Ectodermal cell (in vitro differentiated cells): ENCODE measurements around the gene RAB31.
"Not testable (repeated sequence)": the region's sequence is repeated elsewhere in the genome, so short reads cannot be mapped to it uniquely, and the experiment has no call there.

Experiments
- H3K27ac ChIP-seq: 2 replicates; pipeline ENCODE4 v1.7.0; 2013; ENCODE audit warnings: mild to moderate bottlenecking, low read depth, low read length; ENCODE audit not compliant: insufficient read depth, poor library complexity, severe bottlenecking
- H3K27me3 ChIP-seq: 2 replicates; pipeline ENCODE4 v1.7.0; 2013; ENCODE audit warnings: mild to moderate bottlenecking, low read length; ENCODE audit not compliant: insufficient read depth, control insufficient read depth, poor library complexity, severe bottlenecking
- H3K36me3 ChIP-seq: one replicate; pipeline ENCODE4 v1.7.0; 2013; ENCODE audit warnings: low read length; ENCODE audit not compliant: control insufficient read depth, insufficient read depth
- H3K4me1 ChIP-seq: one replicate; pipeline ENCODE4 v1.7.0; 2013; ENCODE audit warnings: low read length; ENCODE audit not compliant: control insufficient read depth, insufficient read depth
- H3K4me3 ChIP-seq: 2 replicates; pipeline ENCODE4 v1.7.0; 2013; ENCODE audit warnings: low read depth, low read length, control low read depth; ENCODE audit not compliant: insufficient read depth
- H3K9me3 ChIP-seq: 2 replicates; pipeline ENCODE4 v1.7.0; 2013; ENCODE audit warnings: mild to moderate bottlenecking, low read length, moderate library complexity; ENCODE audit not compliant: control insufficient read depth
- WGBS, 2 experiments: methylation state at CpG; one replicate each; pipeline ENCODE4 v1.1.7; 2013; ENCODE audit warnings: missing lambda C conversion rate in 2 of 2; 5-methylcytosine and 5-hydroxymethylcytosine counted together

RAB31 gene

DNA sequence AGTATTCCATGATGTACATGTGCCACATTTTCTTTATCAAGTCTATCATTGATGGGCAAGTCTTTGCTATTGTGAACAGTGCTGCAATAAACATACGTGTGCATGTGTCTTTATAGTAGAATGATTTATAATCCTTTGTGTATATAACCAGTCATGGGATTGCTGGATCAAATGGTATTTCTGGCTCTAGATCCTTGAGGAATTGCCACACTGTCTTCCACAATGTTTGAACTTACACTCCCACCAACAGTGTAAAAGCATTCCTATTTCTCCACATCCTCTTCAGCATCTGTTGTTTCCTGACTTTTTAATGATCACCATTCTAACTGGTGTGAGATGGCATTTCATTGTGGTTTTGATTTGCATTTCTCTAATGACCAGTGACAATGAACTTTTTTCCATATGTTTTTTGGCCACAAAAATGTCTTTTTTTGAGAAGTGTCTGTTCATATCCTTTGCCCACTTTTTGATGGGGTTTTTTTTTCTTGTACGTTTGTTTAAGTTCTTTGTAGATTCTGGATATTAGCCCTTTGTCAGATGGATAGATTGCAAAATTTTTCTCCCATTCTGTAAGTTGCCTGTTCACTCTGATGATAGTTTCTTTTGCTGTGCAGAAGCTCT is 60.1 kb downstream of the RAB31 start:
- H3K27me3 ChIP-seq, H3K4me3 ChIP-seq, H3K9me3 ChIP-seq, H3K36me3 ChIP-seq, H3K27ac ChIP-seq, H3K4me1 ChIP-seq: not testable (repeated sequence)
- WGBS, 2 experiments: 57 to 77% methylated on average over 2 of the region's 2 CpGs

DNA sequence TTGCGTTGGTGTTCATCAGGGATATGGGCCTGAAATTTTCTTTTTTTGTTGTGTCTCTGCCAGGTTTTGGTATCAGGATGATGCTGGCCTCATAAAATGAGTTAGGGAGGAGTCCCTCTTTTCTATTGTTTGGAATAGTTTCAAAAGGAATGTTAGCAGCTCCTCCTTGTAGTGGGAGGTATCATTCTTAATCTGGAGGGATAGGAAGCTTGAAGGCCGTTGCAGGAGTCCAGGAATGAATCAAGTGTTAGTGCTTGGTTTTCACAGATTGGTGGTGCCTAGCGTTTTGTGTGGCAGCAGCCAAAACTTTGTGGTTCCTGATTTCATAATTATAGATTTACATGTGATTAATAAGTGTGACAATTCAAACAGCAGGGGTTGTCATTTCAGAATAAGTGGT is 62.0 kb downstream of the RAB31 start:
- H3K36me3 ChIP-seq, H3K4me1 ChIP-seq, H3K9me3 ChIP-seq, H3K4me3 ChIP-seq, H3K27ac ChIP-seq, H3K27me3 ChIP-seq: not testable (repeated sequence)
- 89 to 90% methylated on average over 3 of the region's 3 CpGs for WGBS, 2 experiments

DNA sequence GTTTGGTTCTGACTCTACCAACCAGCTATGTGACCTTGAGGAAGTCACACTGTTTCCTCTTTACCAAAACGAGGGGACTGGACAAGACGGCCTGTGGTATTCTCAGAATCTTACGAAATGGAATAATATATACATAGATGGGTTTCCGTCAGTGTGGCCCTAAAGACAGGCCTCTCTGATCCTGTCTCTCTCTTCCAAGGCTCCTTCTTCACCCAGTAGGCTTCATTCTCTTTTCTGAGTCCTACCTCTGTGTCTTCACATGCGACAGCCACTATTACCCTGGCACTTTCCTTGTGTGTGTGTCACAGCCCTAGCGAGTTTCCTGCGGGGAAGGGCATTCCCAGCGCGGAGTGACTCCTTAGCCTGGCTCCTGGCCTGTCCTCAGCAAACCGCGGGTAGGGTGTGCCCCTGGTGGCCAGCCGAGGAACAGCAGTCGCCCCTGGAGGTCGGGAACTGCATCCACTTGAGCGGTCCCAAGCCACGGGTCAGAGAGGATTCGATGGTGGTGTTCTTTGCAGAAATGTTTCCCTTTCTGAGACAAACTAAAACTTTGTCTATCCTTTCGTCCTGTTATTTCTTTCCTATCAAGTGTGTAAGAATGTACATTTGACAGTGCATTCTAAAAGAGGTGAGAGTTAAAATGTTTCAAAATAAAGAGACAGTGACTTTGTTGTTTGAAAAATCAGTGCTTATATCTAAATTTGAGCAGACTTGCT is 63.3 kb downstream of the RAB31 start:
- Histone ChIP-seq H3K4me3 (no peak overlapping the region), H3K9me3 (no peaks in the 10 kb centered on the region), H3K27ac (no peak overlapping the region), H3K27me3 (no peaks in the 10 kb centered on the region), H3K36me3 (no peaks in the 10 kb centered on the region), H3K4me1 (peaks cover 9% of the 10 kb centered on the region)
- 25 to 27% methylated on average over 18 of the region's 18 CpGs for WGBS, 2 experiments

DNA sequence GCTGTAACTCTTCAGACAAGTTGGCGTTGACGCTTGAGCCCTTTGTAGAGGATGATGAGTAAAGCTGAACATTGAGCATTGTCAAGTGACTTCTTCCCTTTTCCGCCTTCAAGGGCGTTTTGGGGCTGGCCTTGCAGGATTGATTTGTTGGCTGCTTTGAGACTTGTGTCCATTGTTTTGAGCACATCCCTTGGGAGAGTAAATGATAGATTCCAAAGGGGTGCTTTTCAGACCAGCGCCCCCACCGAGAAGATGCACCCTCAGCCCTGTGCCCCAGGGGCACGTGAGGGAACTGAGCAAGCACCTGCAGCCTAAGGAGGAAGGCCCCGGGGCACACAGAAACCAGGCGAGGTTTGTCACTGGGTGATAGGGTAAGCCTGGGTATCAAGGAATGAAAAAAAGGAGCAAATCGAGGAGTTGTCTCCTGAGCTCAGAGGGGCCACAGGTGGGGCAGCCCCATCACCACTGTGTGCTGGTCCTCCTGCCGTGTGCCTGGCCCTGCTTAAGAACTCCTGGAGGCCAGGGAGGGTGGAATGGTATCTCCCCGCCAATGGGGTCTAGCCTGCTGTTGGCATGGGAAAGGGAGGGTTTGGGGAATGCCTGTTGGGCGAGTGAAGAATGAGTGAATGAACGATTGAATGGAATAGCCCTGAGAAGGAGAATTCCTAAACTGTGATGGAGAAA is 64.0 kb downstream of the RAB31 start:
- Histone ChIP-seq H3K9me3 (no peaks in the 10 kb centered on the region), H3K36me3 (no peaks in the 10 kb centered on the region), H3K4me3 (no peak overlapping the region), H3K4me1 (peaks cover 9% of the 10 kb centered on the region), H3K27ac (no peak overlapping the region), H3K27me3 (no peaks in the 10 kb centered on the region)
- 85% methylated on average over 14 of the region's 14 CpGs for WGBS, 2 experiments

DNA sequence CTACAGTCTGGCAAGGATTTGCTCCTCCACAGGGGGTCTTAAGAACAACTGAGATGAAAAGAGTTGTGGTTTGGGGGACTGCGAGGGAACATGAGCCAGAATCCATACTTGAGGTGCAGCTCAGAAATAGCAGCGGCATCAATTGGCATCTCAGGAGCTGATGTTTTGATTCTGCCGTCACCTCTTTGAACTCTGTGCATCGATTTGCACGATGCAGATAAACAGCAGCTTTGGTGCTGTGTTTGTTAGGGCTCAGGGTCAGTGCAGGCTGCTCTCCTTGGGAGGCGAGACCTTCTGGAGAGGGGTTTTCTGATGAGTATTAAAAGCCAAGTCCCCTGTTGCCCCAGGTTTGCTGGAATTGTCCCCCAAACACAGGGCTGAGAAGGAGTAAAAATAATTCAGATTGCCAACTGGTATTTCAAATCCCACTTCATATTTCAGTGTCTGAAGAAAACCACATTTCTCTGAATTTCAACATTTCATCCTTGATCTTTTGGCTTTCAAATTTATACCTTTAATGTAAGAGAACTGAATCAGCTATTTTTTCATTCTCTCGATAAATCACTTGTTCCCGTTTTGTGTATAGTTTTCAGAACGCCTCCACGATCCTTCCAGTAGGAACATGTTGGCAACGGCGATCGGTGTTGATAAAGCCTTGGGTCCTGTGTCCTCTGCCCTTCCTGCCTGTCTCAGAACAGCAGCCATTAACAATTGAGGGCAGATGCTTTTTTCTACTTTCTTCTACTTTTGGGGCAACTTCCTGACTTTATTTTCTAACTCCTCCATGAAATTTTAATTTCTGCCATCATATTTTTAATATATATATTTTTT is 65.0 kb downstream of the RAB31 start:
- H3K4me1 ChIP-seq: peaks cover 9% of the 10 kb centered on the region
- no peak overlapping the region for H3K4me3 ChIP-seq
- WGBS, 2 experiments: 93 to 94% methylated on average over 13 of the region's 13 CpGs
- no peaks in the 10 kb centered on the region for H3K9me3 ChIP-seq
- no peak overlapping the region for H3K27ac ChIP-seq
- H3K36me3 ChIP-seq: no peaks in the 10 kb centered on the region
- H3K27me3 ChIP-seq: no peaks in the 10 kb centered on the region

DNA sequence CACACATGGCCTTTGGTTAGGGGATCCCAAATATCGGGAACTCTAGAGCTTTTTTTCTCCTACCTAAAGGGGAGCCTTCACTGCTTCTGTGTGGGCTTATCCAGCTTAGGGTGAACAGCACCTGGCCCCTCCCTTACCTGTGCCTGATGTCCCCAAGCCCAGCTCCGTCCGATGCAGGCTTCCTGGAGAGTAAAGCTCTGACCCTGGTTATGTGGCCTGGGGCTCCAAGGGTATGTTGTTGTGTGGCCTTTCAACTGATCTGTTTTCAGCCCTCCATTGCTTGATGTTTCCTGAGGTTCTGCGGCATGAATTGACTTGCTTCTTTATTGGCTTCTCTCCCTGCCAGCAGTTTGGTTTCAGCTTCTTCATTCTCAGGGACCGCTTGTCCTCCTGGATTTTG is 66.0 kb downstream of the RAB31 start:
- Histone ChIP-seq H3K4me1 (peaks cover 9% of the 10 kb centered on the region), H3K27me3 (no peaks in the 10 kb centered on the region), H3K27ac (no peak overlapping the region), H3K4me3 (no peak overlapping the region), H3K36me3 (no peaks in the 10 kb centered on the region), H3K9me3 (no peaks in the 10 kb centered on the region)
- WGBS, 2 experiments: 88 to 92% methylated on average over 5 of the region's 5 CpGs

DNA sequence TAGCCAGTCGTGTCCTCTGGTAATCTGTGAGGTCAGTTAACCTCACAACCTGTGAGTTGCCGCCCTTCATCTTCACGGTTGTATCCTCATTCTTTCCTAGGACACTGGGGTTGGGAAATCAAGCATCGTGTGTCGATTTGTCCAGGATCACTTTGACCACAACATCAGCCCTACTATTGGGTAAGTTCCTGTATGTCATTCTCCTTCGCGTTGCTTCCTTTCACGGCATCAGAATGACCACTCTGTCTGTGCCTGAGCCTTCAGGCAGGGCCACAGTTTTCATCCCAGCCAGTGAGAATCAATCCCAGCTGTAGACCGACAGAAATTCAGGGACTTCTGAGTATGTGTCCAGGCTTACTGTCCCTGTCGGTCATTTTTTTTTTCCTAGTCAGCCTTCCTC is 67.1 kb downstream of the RAB31 start:
- no peaks in the 10 kb centered on the region for H3K36me3 ChIP-seq
- no peak overlapping the region for H3K27ac ChIP-seq
- 94% methylated on average over 10 of the region's 10 CpGs for WGBS, 2 experiments
- H3K4me3 ChIP-seq: no peak overlapping the region
- no peaks in the 10 kb centered on the region for H3K9me3 ChIP-seq
- H3K4me1 ChIP-seq: peaks cover 9% of the 10 kb centered on the region
- no peaks in the 10 kb centered on the region for H3K27me3 ChIP-seq

DNA sequence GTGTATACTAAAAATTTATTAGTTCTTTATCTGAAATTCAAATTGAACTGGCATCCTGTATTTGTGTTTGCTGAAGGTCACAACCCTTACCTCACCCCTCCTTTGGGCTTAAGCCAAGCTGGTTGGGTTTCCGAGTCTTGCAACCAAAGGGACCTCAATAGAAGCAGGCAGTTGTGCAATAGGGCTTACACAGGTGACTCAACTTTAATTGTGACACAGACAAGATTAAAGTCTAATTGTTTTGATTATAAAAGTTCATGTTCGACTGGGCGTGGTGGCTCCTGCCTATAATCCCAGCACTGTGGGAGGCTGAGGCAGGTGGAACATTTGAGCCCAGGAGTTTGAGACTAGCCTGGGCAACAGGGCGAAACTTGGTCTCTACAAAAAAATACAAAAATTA is 71.5 kb downstream of the RAB31 start:
- Histone ChIP-seq H3K4me3 (no peak overlapping the region), H3K4me1 (no peaks in the 10 kb centered on the region), H3K36me3 (no peaks in the 10 kb centered on the region), H3K27ac (no peak overlapping the region), H3K9me3 (no peaks in the 10 kb centered on the region), H3K27me3 (no peaks in the 10 kb centered on the region)
- 92 to 93% methylated on average over 4 of the region's 4 CpGs for WGBS, 2 experiments

DNA sequence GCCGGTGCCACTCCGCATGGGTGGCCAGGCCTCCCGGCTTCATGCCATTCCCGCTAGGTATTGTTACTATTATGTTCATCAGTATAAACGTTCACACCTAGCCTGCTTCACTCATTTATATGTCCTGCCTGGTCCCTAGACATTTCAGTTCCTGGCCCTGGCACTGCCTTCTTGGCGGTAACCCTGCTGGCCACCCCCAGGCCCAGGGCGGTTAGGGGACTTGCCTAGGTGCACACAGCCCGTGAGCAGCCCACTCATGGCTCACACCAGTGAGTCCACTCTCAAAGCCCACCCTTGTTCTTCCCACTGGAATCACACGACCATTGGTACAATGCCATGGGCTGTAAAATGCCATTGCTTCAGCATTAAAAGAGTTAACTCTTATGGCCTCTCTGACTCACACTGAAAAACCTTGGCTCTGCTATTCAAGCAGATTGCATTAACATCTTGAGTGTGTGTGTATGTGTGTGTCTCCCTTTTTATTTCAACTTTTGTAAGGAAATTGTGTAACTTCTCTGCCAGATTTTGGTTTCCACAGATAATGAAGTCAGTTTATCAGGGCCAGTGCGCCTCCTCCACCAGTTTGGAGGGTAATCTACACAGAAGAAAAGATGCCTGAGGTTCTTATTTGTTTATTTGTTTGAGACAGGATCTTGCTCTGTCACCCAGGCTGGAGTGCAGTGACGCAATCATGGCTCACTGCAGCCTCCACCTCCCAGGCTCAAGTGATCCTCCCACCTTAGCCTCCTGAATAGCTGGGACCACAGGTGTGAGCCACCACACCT is 74.2 kb downstream of the RAB31 start:
- Histone ChIP-seq H3K4me3 (no peak overlapping the region), H3K36me3 (no peaks in the 10 kb centered on the region), H3K4me1 (no peaks in the 10 kb centered on the region), H3K27ac (no peak overlapping the region), H3K9me3 (no peaks in the 10 kb centered on the region), H3K27me3 (no peaks in the 10 kb centered on the region)
- 91 to 94% methylated on average over 11 of the region's 11 CpGs for WGBS, 2 experiments
